ENCODE data around the gene HIC2.
A peak's percentile ranks its signal among the peaks of the same experiment; 100 is the strongest.
"Not testable (repeated sequence)": the region's sequence is repeated elsewhere in the genome, so short reads cannot be mapped to it uniquely, and the experiment has no call there.

Gene HIC2

GRCh38 chr22:21402763-21403314, 14.3 kb upstream of the HIC2 start:
- H3K9me3 ChIP-seq (ENCODE audit: control insufficient read depth, low read length) = not testable (repeated sequence)
- WGBS, 2 experiments = no CpG with 5 or more reads among the region's 5 CpGs

GRCh38 chr22:21407139-21407538, 10.0 kb upstream of the HIC2 start:
- H3K27ac ChIP-seq (ENCODE audit: insufficient read depth, low read depth, low read length, poor library complexity, severe bottlenecking); H3K9me3 ChIP-seq (ENCODE audit: control insufficient read depth, low read length); H3K4me1 ChIP-seq (ENCODE audit: control insufficient read depth, insufficient read depth, low read length); H3K27me3 ChIP-seq (ENCODE audit: control insufficient read depth, insufficient read depth, low read length, poor library complexity, severe bottlenecking); H3K36me3 ChIP-seq (ENCODE audit: control insufficient read depth, insufficient read depth, low read length); H3K4me3 ChIP-seq (ENCODE audit: insufficient read depth, low read depth, low read length): not testable (repeated sequence)
- WGBS, 2 experiments = no CpG with 5 or more reads among the region's 1 CpG

More at GRCh38 chr22:21402763-21403314, 14.3 kb upstream of the HIC2 start:
- not testable (repeated sequence) for H3K27me3 ChIP-seq (ENCODE audit: control insufficient read depth, insufficient read depth, low read length, poor library complexity, severe bottlenecking); H3K36me3 ChIP-seq (ENCODE audit: control insufficient read depth, insufficient read depth, low read length); H3K27ac ChIP-seq (ENCODE audit: insufficient read depth, low read depth, low read length, poor library complexity, severe bottlenecking); H3K4me1 ChIP-seq (ENCODE audit: control insufficient read depth, insufficient read depth, low read length); H3K4me3 ChIP-seq (ENCODE audit: insufficient read depth, low read depth, low read length)

GRCh38 chr22:21407792-21408191, 9.4 kb upstream of the HIC2 start:
- not testable (repeated sequence) for H3K27ac ChIP-seq (ENCODE audit: insufficient read depth, low read depth, low read length, poor library complexity, severe bottlenecking); H3K4me3 ChIP-seq (ENCODE audit: insufficient read depth, low read depth, low read length); H3K4me1 ChIP-seq (ENCODE audit: control insufficient read depth, insufficient read depth, low read length); H3K36me3 ChIP-seq (ENCODE audit: control insufficient read depth, insufficient read depth, low read length); H3K27me3 ChIP-seq (ENCODE audit: control insufficient read depth, insufficient read depth, low read length, poor library complexity, severe bottlenecking); H3K9me3 ChIP-seq (ENCODE audit: control insufficient read depth, low read length)
- no CpG with 5 or more reads among the region's 4 CpGs for WGBS, 2 experiments

- H3K9me3 ChIP-seq (ENCODE audit: control insufficient read depth, low read length); H3K27me3 ChIP-seq (ENCODE audit: control insufficient read depth, insufficient read depth, low read length, poor library complexity, severe bottlenecking); H3K4me1 ChIP-seq (ENCODE audit: control insufficient read depth, insufficient read depth, low read length); H3K27ac ChIP-seq (ENCODE audit: insufficient read depth, low read depth, low read length, poor library complexity, severe bottlenecking); H3K36me3 ChIP-seq (ENCODE audit: control insufficient read depth, insufficient read depth, low read length); H3K4me3 ChIP-seq (ENCODE audit: insufficient read depth, low read depth, low read length): not testable (repeated sequence)
- 6 to 21% methylated on average over 3 to 4 of the region's 25 CpGs for WGBS, 2 experiments
Measured at GRCh38 chr22:21416375-21416774, 796 bp upstream of the HIC2 start.

- peak overlapping the region; percentile 38 for H3K4me3 ChIP-seq (ENCODE audit: insufficient read depth, low read depth, low read length)
- H3K9me3 ChIP-seq (ENCODE audit: control insufficient read depth, low read length); H3K36me3 ChIP-seq (ENCODE audit: control insufficient read depth, insufficient read depth, low read length); H3K27me3 ChIP-seq (ENCODE audit: control insufficient read depth, insufficient read depth, low read length, poor library complexity, severe bottlenecking); H3K4me1 ChIP-seq (ENCODE audit: control insufficient read depth, insufficient read depth, low read length); H3K27ac ChIP-seq (ENCODE audit: insufficient read depth, low read depth, low read length, poor library complexity, severe bottlenecking): not testable (repeated sequence)
- 0% methylated on average over 13 of the region's 33 CpGs for WGBS, 2 experiments
Measured at GRCh38 chr22:21417853-21418252, 682 bp downstream of the HIC2 start.

GRCh38 chr22:21418974-21419638, 1.9 kb downstream of the HIC2 start:
- not testable (repeated sequence) for H3K4me3 ChIP-seq (ENCODE audit: insufficient read depth, low read depth, low read length); H3K4me1 ChIP-seq (ENCODE audit: control insufficient read depth, insufficient read depth, low read length); H3K27me3 ChIP-seq (ENCODE audit: control insufficient read depth, insufficient read depth, low read length, poor library complexity, severe bottlenecking); H3K9me3 ChIP-seq (ENCODE audit: control insufficient read depth, low read length); H3K36me3 ChIP-seq (ENCODE audit: control insufficient read depth, insufficient read depth, low read length); H3K27ac ChIP-seq (ENCODE audit: insufficient read depth, low read depth, low read length, poor library complexity, severe bottlenecking)
- WGBS, 2 experiments = 62 to 78% methylated on average over 4 of the region's 15 CpGs

- 2% methylated on average over 5 of the region's 19 CpGs for WGBS, 2 experiments
- H3K27ac ChIP-seq (ENCODE audit: insufficient read depth, low read depth, low read length, poor library complexity, severe bottlenecking); H3K9me3 ChIP-seq (ENCODE audit: control insufficient read depth, low read length); H3K4me3 ChIP-seq (ENCODE audit: insufficient read depth, low read depth, low read length); H3K27me3 ChIP-seq (ENCODE audit: control insufficient read depth, insufficient read depth, low read length, poor library complexity, severe bottlenecking); H3K36me3 ChIP-seq (ENCODE audit: control insufficient read depth, insufficient read depth, low read length); H3K4me1 ChIP-seq (ENCODE audit: control insufficient read depth, insufficient read depth, low read length): not testable (repeated sequence)
Measured at GRCh38 chr22:21420180-21420763, 3.1 kb downstream of the HIC2 start.

- not testable (repeated sequence) for H3K9me3 ChIP-seq (ENCODE audit: control insufficient read depth, low read length); H3K4me1 ChIP-seq (ENCODE audit: control insufficient read depth, insufficient read depth, low read length); H3K27ac ChIP-seq (ENCODE audit: insufficient read depth, low read depth, low read length, poor library complexity, severe bottlenecking); H3K36me3 ChIP-seq (ENCODE audit: control insufficient read depth, insufficient read depth, low read length); H3K4me3 ChIP-seq (ENCODE audit: insufficient read depth, low read depth, low read length); H3K27me3 ChIP-seq (ENCODE audit: control insufficient read depth, insufficient read depth, low read length, poor library complexity, severe bottlenecking)
- no CpG with 5 or more reads among the region's 12 CpGs for WGBS, 2 experiments
Measured at GRCh38 chr22:21424084-21424709, 7.0 kb downstream of the HIC2 start.

GRCh38 chr22:21434378-21435233, 17.4 kb downstream of the HIC2 start:
- not testable (repeated sequence) for H3K9me3 ChIP-seq (ENCODE audit: control insufficient read depth, low read length); H3K4me3 ChIP-seq (ENCODE audit: insufficient read depth, low read depth, low read length); H3K4me1 ChIP-seq (ENCODE audit: control insufficient read depth, insufficient read depth, low read length); H3K27me3 ChIP-seq (ENCODE audit: control insufficient read depth, insufficient read depth, low read length, poor library complexity, severe bottlenecking); H3K27ac ChIP-seq (ENCODE audit: insufficient read depth, low read depth, low read length, poor library complexity, severe bottlenecking); H3K36me3 ChIP-seq (ENCODE audit: control insufficient read depth, insufficient read depth, low read length)
- WGBS, 2 experiments = no CpG with 5 or more reads among the region's 15 CpGs

All from ectodermal cell (in vitro differentiated cells).